HUES6 (cell line): Measurements from ENCODE around the gene HMCES.
A peak's percentile ranks its signal among the peaks of the same experiment; 100 is the strongest.
"Not testable (repeated sequence)": the region's sequence is repeated elsewhere in the genome, so short reads cannot be mapped to it uniquely, and the experiment has no call there.

ENCODE experiments used
- H3K27ac ChIP-seq: 2 replicates; pipeline ENCODE4 v1.7.0; 2013; ENCODE audit warnings: low read depth, mild to moderate bottlenecking, low read length, inconsistent platforms
- H3K27me3 ChIP-seq: 2 replicates; pipeline ENCODE4 v1.6.1; 2013; ENCODE audit warnings: low read length; ENCODE audit not compliant: control insufficient read depth, insufficient read depth
- H3K36me3 ChIP-seq: 2 replicates; pipeline ENCODE4 v1.6.1; 2013; ENCODE audit warnings: low read length; ENCODE audit not compliant: control insufficient read depth, insufficient read depth
- H3K4me1 ChIP-seq: 2 replicates; pipeline ENCODE4 v1.6.1; 2013; ENCODE audit warnings: low read length; ENCODE audit not compliant: control insufficient read depth, insufficient read depth
- H3K4me3 ChIP-seq: 2 replicates; pipeline ENCODE4 v1.5.1; 2013; ENCODE audit warnings: low read depth, low read length
- H3K9ac ChIP-seq: one replicate; pipeline ENCODE4 v1.6.1; 2013; ENCODE audit warnings: mild to moderate bottlenecking, low read length
- H3K9me3 ChIP-seq: 2 replicates; pipeline ENCODE4 v1.6.1; 2013; ENCODE audit warnings: low read depth, low read length; ENCODE audit not compliant: control insufficient read depth, insufficient read depth

HMCES gene

DNA sequence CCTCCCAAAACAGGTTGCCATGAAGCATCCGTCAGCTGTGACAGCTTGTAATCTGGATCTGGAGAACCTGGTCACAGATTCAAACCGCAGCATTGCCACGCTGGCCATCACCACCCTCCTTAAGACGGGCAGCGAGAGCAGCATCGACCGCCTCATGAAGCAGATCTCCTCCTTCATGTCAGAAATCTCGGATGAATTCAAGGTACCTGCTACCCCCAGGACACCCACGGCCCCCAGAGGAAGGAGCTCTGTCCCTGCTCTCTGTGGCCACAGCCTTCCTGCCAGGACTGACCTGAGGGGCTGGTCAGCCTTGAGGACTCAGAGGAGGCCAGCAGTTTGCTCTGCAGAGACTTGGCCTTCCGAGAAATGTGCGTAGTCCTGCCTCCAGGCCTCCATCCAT, 18.1 kb upstream of the HMCES start:
- Histone ChIP-seq H3K4me3 (no peak overlapping the region), H3K4me1 (no peaks in the 10 kb centered on the region), H3K36me3 (peaks cover 87% of the 10 kb centered on the region), H3K27ac (no peak overlapping the region), H3K9ac (no peak overlapping the region), H3K27me3 (no peaks in the 10 kb centered on the region), H3K9me3 (no peaks in the 10 kb centered on the region)

DNA sequence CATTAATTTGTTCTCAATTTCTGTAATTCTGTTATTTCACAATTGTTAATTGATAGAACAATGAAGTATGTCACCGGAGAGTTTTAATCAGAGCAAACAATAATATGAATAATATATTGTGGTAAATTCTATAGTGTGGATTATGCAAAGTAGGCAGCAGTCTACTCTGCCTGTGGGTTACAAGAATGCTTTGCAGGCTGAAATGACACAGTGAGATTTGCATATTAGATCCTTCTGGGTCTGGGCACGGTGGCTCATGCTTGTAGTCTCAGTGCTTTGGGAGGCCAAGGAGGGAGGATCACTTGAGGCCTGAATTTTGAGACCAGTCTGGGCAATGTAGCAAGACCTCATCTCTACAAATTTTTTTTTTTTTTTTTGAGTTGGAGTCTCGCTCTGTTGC, 16.8 kb upstream of the HMCES start:
- H3K4me1 ChIP-seq: no peaks in the 10 kb centered on the region
- H3K27ac ChIP-seq: no peak overlapping the region
- no peaks in the 10 kb centered on the region for H3K9me3 ChIP-seq
- peaks cover 87% of the 10 kb centered on the region for H3K36me3 ChIP-seq
- H3K27me3 ChIP-seq: no peaks in the 10 kb centered on the region
- no peak overlapping the region for H3K4me3 ChIP-seq
- H3K9ac ChIP-seq: no peak overlapping the region

DNA sequence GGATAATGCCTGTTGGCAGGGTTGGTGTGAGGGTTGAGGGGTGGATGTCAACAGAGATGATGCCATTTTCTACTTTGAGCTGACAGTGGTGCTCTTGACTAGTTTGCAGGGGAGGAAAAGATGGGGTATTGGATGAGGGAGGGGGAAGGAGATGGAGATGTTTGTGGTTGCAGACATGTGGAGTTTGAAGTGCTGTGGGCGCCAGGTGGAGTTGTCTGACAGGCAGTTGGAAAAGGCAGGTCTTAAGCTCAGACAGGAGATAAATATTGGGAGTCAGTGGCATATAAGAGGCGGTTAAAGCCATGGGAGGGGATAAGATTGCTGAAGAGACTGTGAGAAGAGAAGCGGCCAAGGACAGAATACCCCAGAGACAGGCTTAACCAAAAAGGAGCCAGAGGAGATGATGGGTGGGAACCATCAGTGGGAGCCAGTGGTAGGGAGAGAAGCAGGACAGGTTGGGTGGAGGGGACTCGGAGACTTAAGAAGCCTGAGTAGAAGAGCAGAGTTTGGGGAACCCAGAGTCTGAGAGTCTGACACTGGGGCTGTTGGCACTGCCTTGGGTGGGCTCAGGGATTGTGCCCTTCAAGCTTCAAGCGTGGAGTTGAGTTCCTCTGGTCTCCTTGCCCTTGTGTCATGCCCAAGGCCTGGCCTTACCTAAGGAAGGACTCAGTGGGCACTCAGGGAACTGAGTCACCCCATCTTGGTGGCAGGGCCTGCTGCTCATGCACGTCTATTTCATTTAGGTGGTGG, 15.3 kb upstream of the HMCES start:
- no peaks in the 10 kb centered on the region for H3K4me1 ChIP-seq
- no peak overlapping the region for H3K27ac ChIP-seq
- H3K9ac ChIP-seq: no peak overlapping the region
- H3K9me3 ChIP-seq: no peaks in the 10 kb centered on the region
- H3K27me3 ChIP-seq: no peaks in the 10 kb centered on the region
- H3K4me3 ChIP-seq: no peak overlapping the region
- H3K36me3 ChIP-seq: peaks cover 87% of the 10 kb centered on the region

DNA sequence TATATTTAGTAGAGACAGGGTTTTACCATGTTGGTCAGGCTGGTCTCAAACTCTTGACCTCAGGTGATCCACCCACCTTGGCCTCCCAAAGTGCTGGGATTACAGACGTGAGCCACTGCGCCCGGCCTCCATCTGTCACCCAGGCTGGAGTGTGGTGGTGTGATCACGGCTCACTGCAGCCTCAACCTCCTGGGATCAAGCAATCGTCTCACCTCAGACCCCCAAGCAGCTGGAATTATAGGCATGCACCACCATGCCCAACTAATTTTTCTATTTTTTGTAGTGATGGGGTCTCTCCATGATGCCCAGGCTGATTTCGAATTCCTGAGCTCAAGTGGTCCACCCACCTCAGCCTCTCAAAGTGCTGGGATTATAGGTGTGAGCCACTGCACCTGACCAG, 13.7 kb upstream of the HMCES start:
- H3K36me3 ChIP-seq: peaks cover 92% of the 10 kb centered on the region
- H3K9ac ChIP-seq, H3K9me3 ChIP-seq, H3K4me1 ChIP-seq, H3K4me3 ChIP-seq, H3K27ac ChIP-seq, H3K27me3 ChIP-seq: not testable (repeated sequence)

DNA sequence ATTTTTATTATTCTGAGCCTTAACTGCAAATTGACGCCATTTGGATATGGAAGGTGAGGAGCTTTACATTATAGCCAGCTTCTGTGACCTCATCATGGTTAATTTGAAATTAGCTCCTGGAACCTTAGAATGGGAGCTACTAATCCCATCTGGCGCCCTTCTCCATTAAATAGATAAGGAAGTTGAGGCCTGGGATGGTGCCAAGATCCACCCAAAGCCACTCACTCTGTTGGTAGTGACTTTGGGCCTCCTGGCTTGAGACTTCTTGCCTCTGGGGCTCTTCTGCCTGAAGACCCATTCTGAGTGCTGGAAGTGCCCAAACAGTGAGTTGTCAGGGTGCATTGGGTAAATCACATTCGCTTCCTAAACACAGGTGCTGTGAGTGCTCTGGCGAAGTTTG, 12.0 kb upstream of the HMCES start:
- no peak overlapping the region for H3K9ac ChIP-seq
- H3K4me1 ChIP-seq: no peaks in the 10 kb centered on the region
- no peaks in the 10 kb centered on the region for H3K27me3 ChIP-seq
- H3K4me3 ChIP-seq: no peak overlapping the region
- H3K9me3 ChIP-seq: no peaks in the 10 kb centered on the region
- H3K36me3 ChIP-seq: peaks cover 92% of the 10 kb centered on the region
- H3K27ac ChIP-seq: no peak overlapping the region

DNA sequence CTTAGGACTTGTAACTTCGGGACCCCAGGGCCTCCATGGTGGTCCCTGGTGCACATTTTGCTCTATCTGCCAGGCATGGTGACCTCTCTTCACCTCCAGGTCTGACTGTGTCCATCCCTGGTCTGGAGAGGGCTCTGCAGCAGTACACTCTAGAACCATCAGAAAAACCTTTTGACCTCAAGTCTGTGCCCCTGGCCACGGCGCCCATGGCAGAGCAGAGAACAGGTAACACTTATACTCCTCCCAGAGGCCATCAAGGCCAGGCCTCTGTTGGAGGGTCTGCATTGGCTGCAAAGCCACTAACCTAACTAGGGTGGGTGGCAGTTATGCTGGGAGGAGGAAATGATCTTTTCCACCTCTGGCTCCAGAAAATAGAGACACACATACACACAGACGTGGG, 10.3 kb upstream of the HMCES start:
- H3K36me3 ChIP-seq: peaks cover 95% of the 10 kb centered on the region
- no peaks in the 10 kb centered on the region for H3K27me3 ChIP-seq
- no peak overlapping the region for H3K27ac ChIP-seq
- no peak overlapping the region for H3K4me3 ChIP-seq
- H3K9ac ChIP-seq: no peak overlapping the region
- no peaks in the 10 kb centered on the region for H3K4me1 ChIP-seq
- H3K9me3 ChIP-seq: no peaks in the 10 kb centered on the region

DNA sequence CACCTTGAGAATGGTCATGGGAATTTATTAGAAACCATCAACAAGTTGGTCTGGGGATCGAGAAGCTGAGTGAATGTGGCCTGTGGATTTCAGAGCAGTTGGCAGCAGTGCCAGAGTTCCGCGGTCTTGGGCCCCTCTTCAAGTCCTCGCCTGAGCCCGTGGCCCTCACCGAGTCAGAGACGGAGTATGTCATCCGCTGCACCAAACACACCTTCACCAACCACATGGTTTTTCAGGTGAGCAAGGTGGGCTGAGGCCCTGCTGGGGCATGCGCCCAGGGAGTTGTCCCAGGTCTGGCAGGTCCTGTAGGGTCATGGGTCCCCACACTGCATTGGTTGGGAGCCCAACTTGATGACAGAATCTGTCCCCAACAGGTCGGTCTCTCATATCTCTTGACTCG, 7.0 kb upstream of the HMCES start:
- H3K9ac ChIP-seq: no peak overlapping the region
- peaks cover 97% of the 10 kb centered on the region for H3K36me3 ChIP-seq
- no peaks in the 10 kb centered on the region for H3K27me3 ChIP-seq
- H3K4me1 ChIP-seq: no peaks in the 10 kb centered on the region
- no peaks in the 10 kb centered on the region for H3K9me3 ChIP-seq
- no peak overlapping the region for H3K27ac ChIP-seq
- no peak overlapping the region for H3K4me3 ChIP-seq

DNA sequence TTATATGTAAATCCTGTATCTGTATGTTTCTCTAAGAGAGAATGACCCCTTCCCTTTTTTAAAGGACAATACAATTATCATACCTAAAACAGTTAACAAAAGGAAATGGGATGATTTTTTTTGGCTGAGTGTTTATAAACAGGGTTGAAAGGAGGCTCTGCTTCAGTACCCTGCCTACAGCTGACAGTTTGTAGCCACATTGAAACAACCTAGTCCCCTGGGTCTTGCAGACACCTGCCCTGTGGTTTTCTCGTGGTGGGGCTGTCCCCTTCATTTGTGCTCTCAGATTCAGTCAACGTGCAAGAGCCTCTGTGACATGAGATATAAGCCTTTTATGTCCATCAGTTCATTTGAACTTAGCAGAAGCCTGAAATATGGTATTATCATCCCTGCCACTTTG, 2.3 kb upstream of the HMCES start:
- H3K27me3 ChIP-seq: no peaks in the 10 kb centered on the region
- H3K27ac ChIP-seq: no peak overlapping the region
- no peak overlapping the region for H3K4me3 ChIP-seq
- peaks cover 8% of the 10 kb centered on the region for H3K4me1 ChIP-seq
- H3K9me3 ChIP-seq: no peaks in the 10 kb centered on the region
- peaks cover 58% of the 10 kb centered on the region for H3K36me3 ChIP-seq
- no peak overlapping the region for H3K9ac ChIP-seq

DNA sequence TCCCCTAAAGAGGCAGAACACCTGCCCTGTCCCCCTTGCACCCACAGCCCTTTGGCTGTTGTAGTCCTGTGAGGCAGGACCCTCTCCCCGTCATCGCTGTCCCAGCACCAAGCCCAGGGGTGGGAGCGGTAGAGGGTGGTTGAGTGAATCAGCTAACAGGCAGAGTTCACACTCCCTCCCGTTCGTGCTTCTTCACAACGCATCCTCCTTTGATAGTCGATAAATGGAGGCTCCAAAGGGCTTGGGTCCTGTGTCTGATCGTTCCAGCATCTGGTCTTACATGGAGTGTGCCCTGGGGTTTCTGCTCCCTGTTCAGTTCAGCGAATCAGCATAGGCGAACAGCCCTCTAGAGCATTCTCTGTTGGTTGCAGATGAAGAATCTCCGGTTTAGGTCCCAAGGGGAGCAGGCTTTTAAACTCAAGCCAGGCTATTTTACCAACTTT, 820 bp upstream of the HMCES start:
- Histone ChIP-seq H3K4me3 (peak overlapping the region; percentile 85), H3K4me1 (peaks cover 8% of the 10 kb centered on the region), H3K36me3 (peaks cover 44% of the 10 kb centered on the region)

DNA sequence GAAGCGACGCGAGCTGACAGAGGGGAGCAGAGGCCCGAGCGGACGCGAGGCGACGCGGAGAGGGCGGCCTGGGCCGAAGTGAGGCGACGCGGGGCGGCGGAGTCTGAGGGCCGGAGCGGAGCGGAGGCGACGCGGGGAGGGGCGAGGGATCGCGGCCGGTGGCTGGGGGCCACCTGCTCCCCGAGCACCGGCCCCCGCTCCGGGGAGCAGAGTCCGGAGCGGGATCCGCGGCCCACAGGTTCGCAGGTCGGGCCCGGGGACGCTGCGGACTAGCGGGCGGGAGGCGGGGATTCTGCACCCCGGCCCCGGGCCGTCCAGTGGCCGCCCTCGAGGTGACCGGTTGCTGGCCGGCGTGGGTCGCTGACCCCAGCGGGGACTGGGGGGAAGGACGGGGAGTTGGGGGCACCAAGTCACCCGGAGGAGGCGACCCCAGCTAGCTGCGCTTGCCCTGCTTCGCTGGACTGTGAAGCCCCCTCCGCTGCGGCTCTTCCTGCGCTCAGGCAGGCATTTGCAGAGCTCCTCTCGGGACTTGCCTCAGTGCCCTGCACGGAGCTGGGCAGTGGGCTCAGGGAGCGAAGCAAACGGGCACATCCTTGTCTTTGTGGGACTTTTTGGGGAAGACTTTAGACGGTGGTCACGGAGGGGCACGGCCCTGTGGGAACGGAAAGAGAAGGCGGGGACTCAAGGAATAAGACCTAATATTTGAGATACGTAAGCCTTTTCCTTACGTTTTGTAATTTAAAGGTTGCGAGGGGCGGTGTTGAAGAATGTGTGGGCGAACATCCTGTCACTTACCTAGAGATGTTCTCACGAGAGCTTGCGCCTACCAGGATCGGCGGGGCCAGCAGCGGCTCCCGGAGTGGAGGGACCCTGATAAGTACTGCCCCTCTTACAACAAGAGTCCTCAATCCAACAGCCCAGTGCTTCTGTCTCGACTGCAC, 566 bp downstream of the HMCES start:
- Histone ChIP-seq H3K36me3 (peaks cover 37% of the 10 kb centered on the region), H3K27ac (peak overlapping the region; percentile 97; the same call in 1 of the 2 replicates), H3K9ac (peak overlapping the region; percentile 89), H3K9me3 (no peaks in the 10 kb centered on the region), H3K4me3 (peak overlapping the region; percentile 85), H3K27me3 (no peaks in the 10 kb centered on the region), H3K4me1 (peaks cover 8% of the 10 kb centered on the region)

More for the DNA sequence above, 820 bp upstream of the HMCES start:
- Histone ChIP-seq H3K27me3 (no peaks in the 10 kb centered on the region), H3K9ac (peak overlapping the region; percentile 91), H3K9me3 (no peaks in the 10 kb centered on the region), H3K27ac (peak overlapping the region; percentile 97)

DNA sequence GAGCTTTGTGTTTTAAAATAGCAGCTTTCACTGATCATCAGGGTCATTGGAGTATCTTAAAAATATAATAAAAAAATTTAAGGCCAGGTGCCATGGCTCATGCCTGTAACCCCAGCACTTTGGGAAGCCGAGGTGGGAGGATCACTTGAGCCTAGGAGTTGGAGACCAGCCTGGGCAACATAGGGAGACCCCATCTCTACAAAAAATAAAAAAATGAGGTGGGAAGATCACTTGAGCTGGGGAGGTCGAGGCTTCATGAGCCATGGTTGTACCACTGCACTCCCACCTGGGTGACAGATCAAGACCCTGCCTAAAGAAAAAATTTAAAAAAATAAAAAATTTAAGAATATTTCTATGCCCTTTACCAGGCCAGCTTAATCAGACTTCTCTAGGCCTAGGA, 1.5 kb downstream of the HMCES start:
- H3K27ac ChIP-seq: no peak overlapping the region
- peak overlapping the region; percentile 85 for H3K4me3 ChIP-seq
- H3K4me1 ChIP-seq: peaks cover 8% of the 10 kb centered on the region
- peak overlapping the region; percentile 89 for H3K9ac ChIP-seq
- H3K9me3 ChIP-seq: no peaks in the 10 kb centered on the region
- no peaks in the 10 kb centered on the region for H3K27me3 ChIP-seq
- H3K36me3 ChIP-seq: peaks cover 29% of the 10 kb centered on the region
